ENCODE measurements around the gene MICU1.
"Not testable (repeated sequence)": the region's sequence is repeated elsewhere in the genome, so short reads cannot be mapped to it uniquely, and the experiment has no call there.

Gene MICU1

GRCh38 chr10:72430936-72431335 lies 194.9 kb downstream of the MICU1 start:
- H3K27ac Mint-ChIP-seq; H3K9me3 Mint-ChIP-seq (ENCODE audit: low read depth); H3K27me3 Mint-ChIP-seq; H3K36me3 Mint-ChIP-seq; H3K4me3 Mint-ChIP-seq; H3K4me1 Mint-ChIP-seq (ENCODE audit: low read depth): not testable (repeated sequence)

- no peaks in the 10 kb centered on the region for H3K36me3 Mint-ChIP-seq
Observed at GRCh38 chr10:72429931-72430330, 195.9 kb downstream of the MICU1 start.

GRCh38 chr10:72426986-72427385 lies 198.9 kb downstream of the MICU1 start:
- H3K36me3 Mint-ChIP-seq, result peaks cover 10% of the 10 kb centered on the region
- no peaks in the 10 kb centered on the region for H3K4me1 Mint-ChIP-seq (ENCODE audit: low read depth)
- H3K4me3 Mint-ChIP-seq, result no peak overlapping the region
- H3K9me3 Mint-ChIP-seq (ENCODE audit: low read depth), result peaks cover 3% of the 10 kb centered on the region
- H3K27ac Mint-ChIP-seq, result no peak overlapping the region
- H3K27me3 Mint-ChIP-seq, result no peaks in the 10 kb centered on the region

More at GRCh38 chr10:72429931-72430330, 195.9 kb downstream of the MICU1 start:
- Mint-ChIP-seq H3K9me3 (ENCODE audit: low read depth) (no peaks in the 10 kb centered on the region), H3K4me3 (no peak overlapping the region), H3K4me1 (ENCODE audit: low read depth) (no peaks in the 10 kb centered on the region), H3K27ac (no peak overlapping the region), H3K27me3 (no peaks in the 10 kb centered on the region)

- no peak overlapping the region for H3K27ac Mint-ChIP-seq
- no peak overlapping the region for H3K4me3 Mint-ChIP-seq
- H3K4me1 Mint-ChIP-seq (ENCODE audit: low read depth), result no peaks in the 10 kb centered on the region
- peaks cover 17% of the 10 kb centered on the region for H3K36me3 Mint-ChIP-seq
- H3K27me3 Mint-ChIP-seq, result no peaks in the 10 kb centered on the region
- H3K9me3 Mint-ChIP-seq (ENCODE audit: low read depth), result peaks cover 3% of the 10 kb centered on the region
Observed at GRCh38 chr10:72425133-72425532, 200.7 kb downstream of the MICU1 start.

- no peaks in the 10 kb centered on the region for H3K4me1 Mint-ChIP-seq (ENCODE audit: low read depth)
- H3K27me3 Mint-ChIP-seq, result no peaks in the 10 kb centered on the region
- H3K36me3 Mint-ChIP-seq, result peaks cover 19% of the 10 kb centered on the region
- no peak overlapping the region for H3K4me3 Mint-ChIP-seq
- H3K27ac Mint-ChIP-seq, result no peak overlapping the region
- peaks cover 3% of the 10 kb centered on the region for H3K9me3 Mint-ChIP-seq (ENCODE audit: low read depth)
Observed at GRCh38 chr10:72424561-72424960, 201.3 kb downstream of the MICU1 start.

- Mint-ChIP-seq H3K4me1 (ENCODE audit: low read depth) (no peaks in the 10 kb centered on the region), H3K4me3 (no peak overlapping the region), H3K9me3 (ENCODE audit: low read depth) (peaks cover 3% of the 10 kb centered on the region), H3K27ac (no peak overlapping the region), H3K36me3 (peaks cover 23% of the 10 kb centered on the region), H3K27me3 (no peaks in the 10 kb centered on the region)
Observed at GRCh38 chr10:72423426-72423825, 202.5 kb downstream of the MICU1 start.

- no peaks in the 10 kb centered on the region for H3K27me3 Mint-ChIP-seq
- peaks cover 23% of the 10 kb centered on the region for H3K36me3 Mint-ChIP-seq
- H3K9me3 Mint-ChIP-seq (ENCODE audit: low read depth), result peaks cover 3% of the 10 kb centered on the region
- no peak overlapping the region for H3K4me3 Mint-ChIP-seq
- no peak overlapping the region for H3K27ac Mint-ChIP-seq
- H3K4me1 Mint-ChIP-seq (ENCODE audit: low read depth), result no peaks in the 10 kb centered on the region
Observed at GRCh38 chr10:72421885-72422540, 203.9 kb downstream of the MICU1 start.

- Mint-ChIP-seq H3K9me3 (ENCODE audit: low read depth) (peaks cover 7% of the 10 kb centered on the region), H3K4me1 (ENCODE audit: low read depth) (no peaks in the 10 kb centered on the region), H3K27me3 (no peaks in the 10 kb centered on the region), H3K36me3 (peaks cover 37% of the 10 kb centered on the region), H3K4me3 (no peak overlapping the region), H3K27ac (no peak overlapping the region)
Observed at GRCh38 chr10:72419241-72419640, 206.6 kb downstream of the MICU1 start.

GRCh38 chr10:72418679-72419078 lies 207.2 kb downstream of the MICU1 start:
- Mint-ChIP-seq H3K27me3 (no peaks in the 10 kb centered on the region), H3K4me3 (no peak overlapping the region), H3K4me1 (ENCODE audit: low read depth) (no peaks in the 10 kb centered on the region), H3K27ac (no peak overlapping the region), H3K9me3 (ENCODE audit: low read depth) (peaks cover 7% of the 10 kb centered on the region), H3K36me3 (peaks cover 40% of the 10 kb centered on the region)

GRCh38 chr10:72417971-72418370 lies 207.9 kb downstream of the MICU1 start:
- H3K4me1 Mint-ChIP-seq (ENCODE audit: low read depth), result no peaks in the 10 kb centered on the region
- H3K4me3 Mint-ChIP-seq, result no peak overlapping the region
- no peak overlapping the region for H3K27ac Mint-ChIP-seq
- H3K9me3 Mint-ChIP-seq (ENCODE audit: low read depth), result peaks cover 6% of the 10 kb centered on the region
- no peaks in the 10 kb centered on the region for H3K27me3 Mint-ChIP-seq
- H3K36me3 Mint-ChIP-seq, result peaks cover 35% of the 10 kb centered on the region

GRCh38 chr10:72416661-72417060 lies 209.2 kb downstream of the MICU1 start:
- peaks cover 28% of the 10 kb centered on the region for H3K36me3 Mint-ChIP-seq
- H3K4me3 Mint-ChIP-seq, result no peak overlapping the region
- no peak overlapping the region for H3K27ac Mint-ChIP-seq
- H3K4me1 Mint-ChIP-seq (ENCODE audit: low read depth), result no peaks in the 10 kb centered on the region
- H3K27me3 Mint-ChIP-seq, result no peaks in the 10 kb centered on the region
- peaks cover 4% of the 10 kb centered on the region for H3K9me3 Mint-ChIP-seq (ENCODE audit: low read depth)

GRCh38 chr10:72414642-72415041 lies 211.2 kb downstream of the MICU1 start:
- no peaks in the 10 kb centered on the region for H3K4me1 Mint-ChIP-seq (ENCODE audit: low read depth)
- peaks cover 25% of the 10 kb centered on the region for H3K36me3 Mint-ChIP-seq
- H3K4me3 Mint-ChIP-seq, result no peak overlapping the region
- no peak overlapping the region for H3K27ac Mint-ChIP-seq
- no peaks in the 10 kb centered on the region for H3K27me3 Mint-ChIP-seq
- peaks cover 4% of the 10 kb centered on the region for H3K9me3 Mint-ChIP-seq (ENCODE audit: low read depth)

- no peaks in the 10 kb centered on the region for H3K9me3 Mint-ChIP-seq (ENCODE audit: low read depth)
- peaks cover 18% of the 10 kb centered on the region for H3K36me3 Mint-ChIP-seq
- H3K27me3 Mint-ChIP-seq, result no peaks in the 10 kb centered on the region
- no peak overlapping the region for H3K27ac Mint-ChIP-seq
- no peak overlapping the region for H3K4me3 Mint-ChIP-seq
- no peaks in the 10 kb centered on the region for H3K4me1 Mint-ChIP-seq (ENCODE audit: low read depth)
Observed at GRCh38 chr10:72409167-72409566, 216.7 kb downstream of the MICU1 start.

GRCh38 chr10:72407927-72408600 lies 217.8 kb downstream of the MICU1 start:
- no peak overlapping the region for H3K27ac Mint-ChIP-seq
- no peaks in the 10 kb centered on the region for H3K4me1 Mint-ChIP-seq (ENCODE audit: low read depth)
- H3K36me3 Mint-ChIP-seq, result peaks cover 14% of the 10 kb centered on the region
- H3K9me3 Mint-ChIP-seq (ENCODE audit: low read depth), result no peaks in the 10 kb centered on the region
- H3K4me3 Mint-ChIP-seq, result no peak overlapping the region
- no peaks in the 10 kb centered on the region for H3K27me3 Mint-ChIP-seq

- H3K4me3 Mint-ChIP-seq, result no peak overlapping the region
- H3K27me3 Mint-ChIP-seq, result no peaks in the 10 kb centered on the region
- peaks cover 14% of the 10 kb centered on the region for H3K36me3 Mint-ChIP-seq
- no peak overlapping the region for H3K27ac Mint-ChIP-seq
- H3K9me3 Mint-ChIP-seq (ENCODE audit: low read depth), result no peaks in the 10 kb centered on the region
- H3K4me1 Mint-ChIP-seq (ENCODE audit: low read depth), result no peaks in the 10 kb centered on the region
Observed at GRCh38 chr10:72407471-72407870, 218.4 kb downstream of the MICU1 start.

- H3K36me3 Mint-ChIP-seq, result peaks cover 16% of the 10 kb centered on the region
- not testable (repeated sequence) for H3K27ac Mint-ChIP-seq; H3K4me1 Mint-ChIP-seq (ENCODE audit: low read depth); H3K9me3 Mint-ChIP-seq (ENCODE audit: low read depth); H3K27me3 Mint-ChIP-seq; H3K4me3 Mint-ChIP-seq
Observed at GRCh38 chr10:72395581-72395980, 230.3 kb downstream of the MICU1 start.

Measured in activated naive CD8-positive, alpha-beta T cell (primary cell).